HEK293 (cell line): ENCODE data around the gene PKP2.

Source experiments
- CTCF ChIA-PET: fragments of 350-600 bp; formaldehyde crosslinking; extraction: SDS; loops from one replicate; lab custom pipeline; 2021; ENCODE audit warnings: antibody characterized with exemption; lab: Yijun Ruan, JAX
- POLR2A ChIA-PET: fragments of 300-600 bp; formaldehyde crosslinking; extraction: SDS; loops from one replicate; lab custom pipeline; 2020; ENCODE audit warnings: antibody characterized with exemption, inconsistent platforms; lab: Yijun Ruan, JAX
- H3K27ac ChIP-seq: fragments of 200-500 bp; sonication (Bioruptor generic); 2 replicates; pipeline ENCODE4 v1.5.1; 2014; ENCODE audit warnings: low read depth, low read length, control low read depth, inconsistent platforms; ENCODE audit errors: extremely low read depth
- H3K36me3 ChIP-seq, 2 experiments: fragments of 200-500 bp in 1 of 2; sonication (Bioruptor generic) in 1 of 2; 1 replicate in 1 of 2; 2 replicates in 1 of 2; pipeline ENCODE4 v1.5.1; 2014 to 2017; ENCODE audit warnings: inconsistent platforms in 2 of 2, low read length in 2 of 2; ENCODE audit not compliant: control insufficient read depth in 2 of 2, insufficient read depth in 1 of 2
- H3K4me1 ChIP-seq: fragments of 200-500 bp; sonication (Bioruptor generic); 2 replicates; pipeline ENCODE4 v1.5.1; 2014; ENCODE audit warnings: mild to moderate bottlenecking, low read length, inconsistent platforms; ENCODE audit not compliant: control insufficient read depth, insufficient read depth
- H3K4me3 ChIP-seq: 2 replicates; pipeline ENCODE4 v1.5.1; 2011; ENCODE audit warnings: low read depth, mild to moderate bottlenecking, control low read depth, low read length, moderate library complexity
- H3K9me3 ChIP-seq: fragments of 200-500 bp; sonication (Bioruptor generic); 2 replicates; pipeline ENCODE4 v1.5.1; 2014; ENCODE audit warnings: low read depth, low read length, inconsistent platforms; ENCODE audit not compliant: control insufficient read depth, insufficient read depth
- EGR2 ChIP-seq: fragments of 450-650 bp; formaldehyde crosslinking; IDR thresholded peaks from 2 replicates; pipeline ENCODE4 v1.5.1; 2016; ENCODE audit warnings: low read depth, missing biosample characterization, missing genetic modification characterization
- HOXD13 ChIP-seq: sonication (generic); formaldehyde crosslinking; IDR thresholded peaks from 2 replicates; pipeline ENCODE4 v1.8.0; 2022; ENCODE audit warnings: missing genetic modification reagents, borderline replicate concordance
- MEIS1 ChIP-seq: sonication (generic); formaldehyde crosslinking; IDR thresholded peaks from 2 replicates; pipeline ENCODE4 v1.8.1; 2022; ENCODE audit warnings: missing genetic modification reagents, mild to moderate bottlenecking, borderline replicate concordance
- TSHZ1 ChIP-seq: fragments of 450-650 bp; formaldehyde crosslinking; IDR thresholded peaks from 2 replicates; pipeline ENCODE4 v1.5.1; 2016; ENCODE audit warnings: missing biosample characterization, missing genetic modification characterization, borderline replicate concordance
- ZEB2 ChIP-seq: fragments of 450-650 bp; formaldehyde crosslinking; IDR thresholded peaks from 2 replicates; pipeline ENCODE4 v1.5.1; 2016; ENCODE audit warnings: missing biosample characterization, missing genetic modification characterization
- ZIC2 ChIP-seq: fragments of 450-650 bp; formaldehyde crosslinking; IDR thresholded peaks from 2 replicates; pipeline ENCODE4 v1.5.1; 2016; ENCODE audit warnings: missing biosample characterization, missing genetic modification characterization
- ZNF19 ChIP-seq: fragments of 450-650 bp; formaldehyde crosslinking; IDR thresholded peaks from 2 replicates; pipeline ENCODE4; 2016; ENCODE audit warnings: missing biosample characterization, missing genetic modification characterization, low read depth
- ZNF211 ChIP-seq: fragments of 450-650 bp; formaldehyde crosslinking; IDR thresholded peaks from 2 replicates; pipeline ENCODE4 v1.5.1; 2016; ENCODE audit warnings: low read depth, missing biosample characterization, missing genetic modification characterization
- ZNF423 ChIP-seq: fragments of 450-650 bp; formaldehyde crosslinking; IDR thresholded peaks from 2 replicates; pipeline ENCODE4 v1.5.1; 2016; ENCODE audit warnings: missing biosample characterization, missing genetic modification characterization
- ZNF449 ChIP-seq: fragments of 450-650 bp; formaldehyde crosslinking; IDR thresholded peaks from 2 replicates; pipeline ENCODE4 v1.5.1; 2017; ENCODE audit warnings: missing biosample characterization, mild to moderate bottlenecking, missing genetic modification characterization, moderate library complexity
- ZNF610 ChIP-seq: fragments of 450-650 bp; formaldehyde crosslinking; IDR thresholded peaks from 2 replicates; pipeline ENCODE4 v1.5.1; 2016; ENCODE audit warnings: missing biosample characterization, missing genetic modification characterization, borderline replicate concordance
- ZNF621 ChIP-seq: fragments of 450-650 bp; formaldehyde crosslinking; IDR thresholded peaks from 2 replicates; pipeline ENCODE4 v1.5.1; 2017; ENCODE audit warnings: missing biosample characterization, missing genetic modification characterization
- ZSCAN30 ChIP-seq: fragments of 450-650 bp; IDR thresholded peaks from 2 replicates; pipeline ENCODE4 v1.5.1; 2018; ENCODE audit warnings: missing biosample characterization, mild to moderate bottlenecking, missing genetic modification characterization, moderate library complexity
- TF ChIP-seq, protein P1 (sequence below): fragments of 450-650 bp; formaldehyde crosslinking; IDR thresholded peaks from 2 replicates; pipeline ENCODE4 v1.5.0; 2017; ENCODE audit warnings: missing biosample characterization, missing genetic modification characterization, borderline replicate concordance
- TF ChIP-seq, protein P2 (sequence below): fragments of 450-650 bp; formaldehyde crosslinking; IDR thresholded peaks from 2 replicates; pipeline ENCODE4 v1.5.1; 2016; ENCODE audit warnings: missing biosample characterization, missing genetic modification characterization
- TF ChIP-seq, protein P3 (sequence below): fragments of 450-650 bp; formaldehyde crosslinking; IDR thresholded peaks from 2 replicates; pipeline ENCODE4 v1.5.1; 2016; ENCODE audit warnings: missing biosample characterization, missing genetic modification characterization

PKP2 gene

GRCh38 chr12:32896432-32897280 is at the start of gene PKP2 (continued):
- TF ChIP-seq, protein P1, sequence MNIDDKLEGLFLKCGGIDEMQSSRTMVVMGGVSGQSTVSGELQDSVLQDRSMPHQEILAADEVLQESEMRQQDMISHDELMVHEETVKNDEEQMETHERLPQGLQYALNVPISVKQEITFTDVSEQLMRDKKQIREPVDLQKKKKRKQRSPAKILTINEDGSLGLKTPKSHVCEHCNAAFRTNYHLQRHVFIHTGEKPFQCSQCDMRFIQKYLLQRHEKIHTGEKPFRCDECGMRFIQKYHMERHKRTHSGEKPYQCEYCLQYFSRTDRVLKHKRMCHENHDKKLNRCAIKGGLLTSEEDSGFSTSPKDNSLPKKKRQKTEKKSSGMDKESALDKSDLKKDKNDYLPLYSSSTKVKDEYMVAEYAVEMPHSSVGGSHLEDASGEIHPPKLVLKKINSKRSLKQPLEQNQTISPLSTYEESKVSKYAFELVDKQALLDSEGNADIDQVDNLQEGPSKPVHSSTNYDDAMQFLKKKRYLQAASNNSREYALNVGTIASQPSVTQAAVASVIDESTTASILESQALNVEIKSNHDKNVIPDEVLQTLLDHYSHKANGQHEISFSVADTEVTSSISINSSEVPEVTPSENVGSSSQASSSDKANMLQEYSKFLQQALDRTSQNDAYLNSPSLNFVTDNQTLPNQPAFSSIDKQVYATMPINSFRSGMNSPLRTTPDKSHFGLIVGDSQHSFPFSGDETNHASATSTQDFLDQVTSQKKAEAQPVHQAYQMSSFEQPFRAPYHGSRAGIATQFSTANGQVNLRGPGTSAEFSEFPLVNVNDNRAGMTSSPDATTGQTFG = no peak
- TF ChIP-seq TSHZ1 (tag by site-specific recombination) = 0 out of 2 replicates have a peak, but pooled peaks have one; percentile 28
- TF ChIP-seq EGR2 (tag by site-specific recombination) = peak; percentile 49
- TF ChIP-seq ZIC2 (tag by site-specific recombination) = peak; percentile 59
- 0 out of 2 replicates have a peak, but pooled peaks have one; percentile 42 for TF ChIP-seq ZSCAN30

DNA sequence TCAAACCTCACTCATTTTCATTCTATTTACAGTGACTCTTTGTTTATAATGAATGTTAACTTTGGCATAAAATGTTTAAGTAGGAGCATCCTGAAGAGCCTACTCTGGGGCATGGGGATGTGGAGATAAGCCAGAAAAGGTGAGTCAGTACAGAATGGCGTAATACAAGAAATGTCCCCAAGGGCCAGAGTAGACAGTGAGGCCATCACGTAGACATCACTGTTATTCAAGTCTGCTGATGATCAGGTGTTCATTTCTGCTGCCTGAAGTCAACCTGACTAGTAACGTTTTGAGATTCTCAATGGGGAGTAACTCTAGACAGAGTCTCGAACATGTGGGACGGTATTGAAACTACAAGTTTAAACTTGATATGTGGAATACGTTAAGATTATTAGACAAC is 47.6 kb upstream of the PKP2 start:
- Histone ChIP-seq H3K4me3 (no peak overlapping the region), H3K36me3 (no peaks in the 10 kb centered on the region), H3K4me1 (no peaks in the 10 kb centered on the region), H3K9me3 (no peaks in the 10 kb centered on the region)
- ChIA-PET CTCF (interaction anchor here (0.5 kb wide), 1 partner anchor 443 kb away, joined by 3 read pairs; no protein-coding TSS in a partner anchor), POLR2A (no interaction called here)
- TF ChIP-seq HOXD13 = no peak
- no peak for TF ChIP-seq ZNF621
- no peak for TF ChIP-seq ZNF211 (tag by site-specific recombination)
- TF ChIP-seq MEIS1 (CRISPR knock-in tag) = no peak
- TF ChIP-seq, protein P2, sequence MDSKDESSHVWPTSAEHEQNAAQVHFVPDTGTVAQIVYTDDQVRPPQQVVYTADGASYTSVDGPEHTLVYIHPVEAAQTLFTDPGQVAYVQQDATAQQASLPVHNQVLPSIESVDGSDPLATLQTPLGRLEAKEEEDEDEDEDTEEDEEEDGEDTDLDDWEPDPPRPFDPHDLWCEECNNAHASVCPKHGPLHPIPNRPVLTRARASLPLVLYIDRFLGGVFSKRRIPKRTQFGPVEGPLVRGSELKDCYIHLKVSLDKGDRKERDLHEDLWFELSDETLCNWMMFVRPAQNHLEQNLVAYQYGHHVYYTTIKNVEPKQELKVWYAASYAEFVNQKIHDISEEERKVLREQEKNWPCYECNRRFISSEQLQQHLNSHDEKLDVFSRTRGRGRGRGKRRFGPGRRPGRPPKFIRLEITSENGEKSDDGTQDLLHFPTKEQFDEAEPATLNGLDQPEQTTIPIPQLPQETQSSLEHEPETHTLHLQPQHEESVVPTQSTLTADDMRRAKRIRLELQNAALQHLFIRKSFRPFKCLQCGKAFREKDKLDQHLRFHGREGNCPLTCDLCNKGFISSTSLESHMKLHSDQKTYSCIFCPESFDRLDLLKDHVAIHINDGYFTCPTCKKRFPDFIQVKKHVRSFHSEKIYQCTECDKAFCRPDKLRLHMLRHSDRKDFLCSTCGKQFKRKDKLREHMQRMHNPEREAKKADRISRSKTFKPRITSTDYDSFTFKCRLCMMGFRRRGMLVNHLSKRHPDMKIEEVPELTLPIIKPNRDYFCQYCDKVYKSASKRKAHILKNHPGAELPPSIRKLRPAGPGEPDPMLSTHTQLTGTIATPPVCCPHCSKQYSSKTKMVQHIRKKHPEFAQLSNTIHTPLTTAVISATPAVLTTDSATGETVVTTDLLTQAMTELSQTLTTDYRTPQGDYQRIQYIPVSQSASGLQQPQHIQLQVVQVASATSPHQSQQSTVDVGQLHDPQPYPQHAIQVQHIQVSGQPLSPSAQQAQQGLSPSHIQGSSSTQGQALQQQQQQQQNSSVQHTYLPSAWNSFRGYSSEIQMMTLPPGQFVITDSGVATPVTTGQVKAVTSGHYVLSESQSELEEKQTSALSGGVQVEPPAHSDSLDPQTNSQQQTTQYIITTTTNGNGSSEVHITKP (tag by site-specific recombination) = no peak
- TF ChIP-seq ZEB2 (tag by site-specific recombination) = no peak
- TF ChIP-seq, protein P3, sequence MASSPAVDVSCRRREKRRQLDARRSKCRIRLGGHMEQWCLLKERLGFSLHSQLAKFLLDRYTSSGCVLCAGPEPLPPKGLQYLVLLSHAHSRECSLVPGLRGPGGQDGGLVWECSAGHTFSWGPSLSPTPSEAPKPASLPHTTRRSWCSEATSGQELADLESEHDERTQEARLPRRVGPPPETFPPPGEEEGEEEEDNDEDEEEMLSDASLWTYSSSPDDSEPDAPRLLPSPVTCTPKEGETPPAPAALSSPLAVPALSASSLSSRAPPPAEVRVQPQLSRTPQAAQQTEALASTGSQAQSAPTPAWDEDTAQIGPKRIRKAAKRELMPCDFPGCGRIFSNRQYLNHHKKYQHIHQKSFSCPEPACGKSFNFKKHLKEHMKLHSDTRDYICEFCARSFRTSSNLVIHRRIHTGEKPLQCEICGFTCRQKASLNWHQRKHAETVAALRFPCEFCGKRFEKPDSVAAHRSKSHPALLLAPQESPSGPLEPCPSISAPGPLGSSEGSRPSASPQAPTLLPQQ = no peak
- TF ChIP-seq ZNF610 = no peak
- TF ChIP-seq ZNF19 (tag by site-specific recombination) = no peak
- no peak for TF ChIP-seq ZNF423 (tag by site-specific recombination)
- no peak for TF ChIP-seq ZNF449
- TF ChIP-seq, all 188 proteins: peak for 0
- H3K27ac ChIP-seq = no peak overlapping the region
